Midbrain (tissue), 1 donor: ENCODE measurements around the gene ADAM15.

ENCODE experiments used
- DNase-seq: peaks from one replicate; lab custom pipeline; 2025; lab: John Stamatoyannopoulos, UW

The ADAM15 gene

GRCh38 chr1:155012776-155013602, 38.1 kb upstream of the ADAM15 start:
- no peak for DNase-seq

GRCh38 chr1:155013632-155014031, 37.5 kb upstream of the ADAM15 start:
- DNase-seq = no peak

GRCh38 chr1:155014709-155015508, 36.2 kb upstream of the ADAM15 start:
- DNase-seq = no peak

GRCh38 chr1:155015527-155016230, 35.4 kb upstream of the ADAM15 start:
- no peak for DNase-seq

GRCh38 chr1:155016231-155016831, 34.8 kb upstream of the ADAM15 start:
- no peak for DNase-seq

GRCh38 chr1:155017041-155017945, 33.8 kb upstream of the ADAM15 start:
- DNase-seq = peak; percentile 90

GRCh38 chr1:155017946-155018316, 33.2 kb upstream of the ADAM15 start:
- no peak for DNase-seq

- no peak for DNase-seq
Observed at GRCh38 chr1:155018617-155019348, 32.3 kb upstream of the ADAM15 start.

GRCh38 chr1:155019377-155020245, 31.5 kb upstream of the ADAM15 start:
- no peak for DNase-seq

- no peak for DNase-seq
Observed at GRCh38 chr1:155022136-155022926, 28.8 kb upstream of the ADAM15 start.

GRCh38 chr1:155022927-155023236, 28.2 kb upstream of the ADAM15 start:
- no peak for DNase-seq

GRCh38 chr1:155023627-155024026, 27.5 kb upstream of the ADAM15 start:
- no peak for DNase-seq

GRCh38 chr1:155024315-155024714, 26.8 kb upstream of the ADAM15 start:
- DNase-seq = no peak

GRCh38 chr1:155026154-155026553, 25.0 kb upstream of the ADAM15 start:
- no peak for DNase-seq

- no peak for DNase-seq
Observed at GRCh38 chr1:155026588-155026987, 24.5 kb upstream of the ADAM15 start.

GRCh38 chr1:155029513-155030242, 21.4 kb upstream of the ADAM15 start:
- DNase-seq = no peak

- DNase-seq = no peak
Observed at GRCh38 chr1:155030243-155030795, 20.8 kb upstream of the ADAM15 start.

GRCh38 chr1:155030899-155031298, 20.2 kb upstream of the ADAM15 start:
- no peak for DNase-seq
